ENCODE results near the gene HOXC6. TPM values are rescaled to one million over a fixed set of nuclear protein-coding genes. Genes with fewer than 3 reads are reported as not detected.

HOXC6 gene
- total and polyA plus RNA-seq, 7 donors = not detected

DNA sequence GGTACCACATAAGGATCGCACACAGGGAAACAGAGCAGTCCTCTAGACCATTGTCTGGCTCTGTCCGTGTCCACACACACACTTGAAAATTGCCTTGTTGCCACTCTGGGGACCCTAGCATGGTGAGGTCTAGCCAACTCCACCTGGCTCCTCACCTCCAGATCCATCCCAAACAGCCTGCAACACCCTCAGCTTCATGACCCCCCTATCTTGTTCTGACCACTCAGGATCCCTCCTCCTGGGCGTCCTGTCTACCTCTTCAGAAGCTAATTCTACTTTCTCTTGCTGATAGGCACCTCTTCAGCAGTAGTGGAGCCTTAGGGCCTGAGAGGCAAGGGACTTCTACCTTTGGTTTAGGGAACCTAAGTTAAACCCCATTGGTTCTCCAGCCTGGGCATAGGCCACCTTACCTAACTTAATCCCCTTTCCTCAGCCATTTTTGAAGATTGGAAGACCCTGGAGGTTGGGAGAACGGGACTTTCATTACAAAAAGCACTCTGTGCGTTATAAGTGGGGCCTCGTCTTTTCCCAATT lies 3.9 kb downstream of the HOXC6 start:
- 28 to 39% methylated on average over 6 of the region's 6 CpGs for WGBS, 2 donors
- no peak for DNase-seq
- Histone ChIP-seq H3K27ac (no peak overlapping the region), H3K9me3 (no peaks in the 10 kb centered on the region), H3K36me3 (no peaks in the 10 kb centered on the region), H3K27me3 (peaks cover 58 to 100% (median 96%) of the 10 kb centered on the region in 3 donors), H3K4me3 (peak overlapping the region in 1 of 4 donors; percentile 43), H3K4me1 (peaks cover 0 to 42% (median 34%) of the 10 kb centered on the region in 4 donors)
- TF ChIP-seq POLR2AphosphoS5 (IDR thresholded peaks at IDR 0.05) (no peak), POLR2A (IDR thresholded peaks at IDR 0.05) (no peak), EP300 (IDR thresholded peaks at IDR 0.05) (no peak)
- TF ChIP-seq, protein P1, sequence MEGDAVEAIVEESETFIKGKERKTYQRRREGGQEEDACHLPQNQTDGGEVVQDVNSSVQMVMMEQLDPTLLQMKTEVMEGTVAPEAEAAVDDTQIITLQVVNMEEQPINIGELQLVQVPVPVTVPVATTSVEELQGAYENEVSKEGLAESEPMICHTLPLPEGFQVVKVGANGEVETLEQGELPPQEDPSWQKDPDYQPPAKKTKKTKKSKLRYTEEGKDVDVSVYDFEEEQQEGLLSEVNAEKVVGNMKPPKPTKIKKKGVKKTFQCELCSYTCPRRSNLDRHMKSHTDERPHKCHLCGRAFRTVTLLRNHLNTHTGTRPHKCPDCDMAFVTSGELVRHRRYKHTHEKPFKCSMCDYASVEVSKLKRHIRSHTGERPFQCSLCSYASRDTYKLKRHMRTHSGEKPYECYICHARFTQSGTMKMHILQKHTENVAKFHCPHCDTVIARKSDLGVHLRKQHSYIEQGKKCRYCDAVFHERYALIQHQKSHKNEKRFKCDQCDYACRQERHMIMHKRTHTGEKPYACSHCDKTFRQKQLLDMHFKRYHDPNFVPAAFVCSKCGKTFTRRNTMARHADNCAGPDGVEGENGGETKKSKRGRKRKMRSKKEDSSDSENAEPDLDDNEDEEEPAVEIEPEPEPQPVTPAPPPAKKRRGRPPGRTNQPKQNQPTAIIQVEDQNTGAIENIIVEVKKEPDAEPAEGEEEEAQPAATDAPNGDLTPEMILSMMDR (IDR thresholded peaks at IDR 0.05) = no peak
- intact Hi-C loops (cut with DNase I) = loop anchor here (1.0 to 5.0 kb wide), 2 partner anchors 95 to 159 kb away; no protein-coding TSS in a partner anchor

DNA sequence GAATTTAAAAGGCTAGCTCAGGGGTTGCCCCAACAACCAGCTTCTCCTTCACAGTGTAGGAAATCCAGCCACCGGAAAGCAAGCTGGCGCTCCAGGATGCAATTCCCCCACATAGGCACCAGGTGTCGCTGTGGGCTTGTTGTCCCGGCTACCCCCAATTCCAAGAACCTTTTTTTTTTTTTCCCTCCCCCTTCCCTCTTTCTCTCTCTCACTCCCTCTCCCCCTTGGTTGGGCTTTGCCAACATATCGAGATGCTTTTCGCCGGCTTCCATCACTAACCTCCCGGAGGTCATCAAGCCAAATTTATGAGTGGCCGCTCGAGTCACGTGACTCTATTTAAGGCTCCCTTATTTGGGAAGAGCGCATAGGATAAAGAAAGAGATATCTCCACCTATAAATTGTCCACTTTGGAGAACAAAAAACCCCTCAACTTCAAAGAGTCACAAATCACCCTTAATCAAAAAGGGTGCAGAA lies 4.4 kb downstream of the HOXC6 start, which contains the start of gene HOXC5:
Gene HOXC5 (plus strand): TSS at position 424 of the 474 bp plus-strand sequence. CDS start 73 bp downstream, outside the sequence.
- no peaks in the 10 kb centered on the region for H3K36me3 ChIP-seq
- intact Hi-C loops (cut with DNase I) = loop anchor here (1.0 to 5.0 kb wide), 2 partner anchors 95 to 159 kb away; no protein-coding TSS in a partner anchor
- H3K9me3 ChIP-seq = no peaks in the 10 kb centered on the region
- H3K27me3 ChIP-seq = peaks cover 54 to 100% (median 96%) of the 10 kb centered on the region in 3 donors
- 4 to 14% methylated on average over 12 of the region's 12 CpGs for WGBS, 2 donors
- DNase-seq = peak; percentile 87
- TF ChIP-seq, protein P1 (IDR thresholded peaks at IDR 0.05) = peak; percentile 78 to 97 (median 88)
- TF ChIP-seq EP300 (IDR thresholded peaks at IDR 0.05) = no peak
- peaks cover 0 to 42% (median 34%) of the 10 kb centered on the region in 4 donors for H3K4me1 ChIP-seq
- H3K27ac ChIP-seq = peak within 1 kb of the TSS in 3 of 4 donors; percentile 33 to 65 (median 44)
- peak within 1 kb of the TSS; percentile 7 to 49 (median 32) for H3K4me3 ChIP-seq

DNA sequence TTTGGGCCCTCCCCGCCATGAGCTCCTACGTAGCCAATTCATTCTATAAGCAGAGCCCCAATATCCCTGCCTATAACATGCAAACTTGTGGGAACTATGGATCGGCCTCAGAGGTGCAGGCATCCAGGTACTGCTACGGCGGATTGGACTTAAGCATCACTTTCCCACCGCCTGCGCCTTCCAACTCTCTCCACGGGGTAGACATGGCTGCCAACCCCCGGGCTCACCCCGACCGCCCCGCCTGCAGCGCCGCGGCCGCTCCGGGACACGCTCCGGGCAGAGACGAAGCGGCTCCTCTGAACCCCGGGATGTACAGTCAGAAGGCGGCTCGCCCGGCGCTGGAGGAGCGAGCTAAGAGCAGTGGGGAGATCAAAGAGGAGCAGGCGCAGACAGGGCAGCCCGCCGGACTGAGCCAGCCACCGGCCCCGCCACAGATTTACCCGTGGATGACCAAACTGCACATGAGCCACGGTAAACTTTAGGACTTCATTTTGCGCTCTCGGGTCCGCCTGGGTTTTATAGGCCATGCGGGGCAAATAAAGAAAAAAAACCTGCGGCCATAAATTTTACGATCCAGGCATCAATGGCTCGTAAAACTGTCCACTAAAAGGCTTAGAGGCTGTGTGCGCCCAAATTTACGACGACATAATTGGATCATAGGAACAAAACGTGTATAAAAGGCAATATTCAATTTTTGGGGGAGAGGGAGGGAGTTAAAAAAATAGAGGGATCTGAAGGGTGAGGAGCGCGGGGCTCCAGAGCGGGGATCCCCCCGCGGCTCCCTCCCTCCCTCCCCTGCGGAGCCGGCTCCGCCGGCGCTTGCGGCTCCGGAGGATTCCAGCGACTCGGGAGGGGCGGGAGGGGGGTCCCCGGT lies 5.1 kb downstream of the HOXC6 start:
- WGBS, 2 donors = 3 to 4% methylated on average over 61 of the region's 61 CpGs
- Histone ChIP-seq H3K27me3 (peaks cover 50 to 100% (median 96%) of the 10 kb centered on the region in 3 donors), H3K36me3 (no peaks in the 10 kb centered on the region), H3K9me3 (no peaks in the 10 kb centered on the region), H3K27ac (peak overlapping the region in 3 of 4 donors; percentile 33 to 65 (median 44)), H3K4me1 (peaks cover 0 to 40% (median 34%) of the 10 kb centered on the region in 4 donors), H3K4me3 (peak overlapping the region; percentile 7 to 49 (median 32))
- TF ChIP-seq, protein P1 (IDR thresholded peaks at IDR 0.05) = no peak
- no peak for TF ChIP-seq POLR2AphosphoS5 (IDR thresholded peaks at IDR 0.05)
- no peak for TF ChIP-seq POLR2A (IDR thresholded peaks at IDR 0.05)
- no peak for TF ChIP-seq EP300 (IDR thresholded peaks at IDR 0.05)
- intact Hi-C loops (cut with DNase I) = loop anchor here (5.0 kb wide), 1 partner anchor 94 kb away; no protein-coding TSS in a partner anchor
- DNase-seq = no peak

DNA sequence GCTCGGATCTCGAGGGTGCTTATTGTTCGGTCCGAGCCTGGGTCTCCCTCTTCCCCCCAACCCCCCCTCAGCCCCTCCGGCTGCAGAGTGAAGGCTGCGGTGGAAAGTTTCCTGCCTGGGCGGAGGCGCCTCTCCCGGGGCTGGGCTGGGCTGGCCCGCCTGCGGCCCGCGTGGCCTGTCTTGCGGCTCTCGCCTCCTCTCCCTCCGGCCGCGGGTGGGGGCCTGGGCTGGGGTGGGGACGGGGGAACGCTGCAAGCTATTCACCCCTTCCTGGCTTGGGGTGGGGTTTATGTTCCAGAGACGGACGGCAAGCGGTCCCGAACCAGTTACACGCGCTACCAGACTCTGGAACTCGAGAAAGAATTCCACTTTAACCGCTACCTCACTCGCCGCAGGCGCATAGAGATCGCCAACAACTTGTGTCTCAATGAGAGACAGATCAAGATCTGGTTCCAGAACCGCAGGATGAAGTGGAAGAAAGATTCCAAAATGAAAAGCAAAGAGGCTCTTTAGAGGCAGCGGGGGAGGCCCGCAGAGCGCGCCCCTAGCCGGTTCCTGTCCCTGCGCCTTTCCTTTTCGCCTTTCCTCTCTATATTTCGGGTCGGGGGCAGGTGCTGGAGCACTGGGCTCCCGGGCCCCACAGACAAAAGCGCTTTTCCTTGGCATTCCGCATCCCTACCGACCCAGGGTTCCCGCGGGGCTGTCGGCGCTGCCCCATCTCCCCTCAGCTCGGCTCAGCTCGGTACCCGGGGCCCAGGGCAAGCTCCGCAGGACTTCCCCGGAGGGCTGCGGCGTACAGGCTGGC lies 5.9 kb downstream of the HOXC6 start:
- Histone ChIP-seq H3K27ac (peak overlapping the region in 2 of 4 donors; percentile 33 to 65), H3K36me3 (no peaks in the 10 kb centered on the region), H3K9me3 (no peaks in the 10 kb centered on the region), H3K4me1 (peaks cover 0 to 34% (median 30%) of the 10 kb centered on the region in 4 donors), H3K27me3 (peaks cover 44 to 100% (median 96%) of the 10 kb centered on the region in 3 donors), H3K4me3 (peak overlapping the region; percentile 7 to 49 (median 32))
- 8 to 22% methylated on average over 57 of the region's 57 CpGs for WGBS, 2 donors
- TF ChIP-seq EP300 (IDR thresholded peaks at IDR 0.05) = no peak
- no peak for TF ChIP-seq POLR2AphosphoS5 (IDR thresholded peaks at IDR 0.05)
- TF ChIP-seq, protein P1 (IDR thresholded peaks at IDR 0.05) = no peak
- TF ChIP-seq POLR2A (IDR thresholded peaks at IDR 0.05) = no peak
- intact Hi-C loops (cut with DNase I) = loop anchor here (5.0 kb wide), 1 partner anchor 93 kb away; no protein-coding TSS in a partner anchor
- no peak for DNase-seq
